NCI-H2081 treated with DMSO at 0.1 percent for 48 hours (cell line): ENCODE results near the gene GADD45A.

ENCODE experiments used
- DNase-seq: peaks from one replicate; lab custom pipeline; 2025; lab: John Stamatoyannopoulos, UW

Gene GADD45A

DNA sequence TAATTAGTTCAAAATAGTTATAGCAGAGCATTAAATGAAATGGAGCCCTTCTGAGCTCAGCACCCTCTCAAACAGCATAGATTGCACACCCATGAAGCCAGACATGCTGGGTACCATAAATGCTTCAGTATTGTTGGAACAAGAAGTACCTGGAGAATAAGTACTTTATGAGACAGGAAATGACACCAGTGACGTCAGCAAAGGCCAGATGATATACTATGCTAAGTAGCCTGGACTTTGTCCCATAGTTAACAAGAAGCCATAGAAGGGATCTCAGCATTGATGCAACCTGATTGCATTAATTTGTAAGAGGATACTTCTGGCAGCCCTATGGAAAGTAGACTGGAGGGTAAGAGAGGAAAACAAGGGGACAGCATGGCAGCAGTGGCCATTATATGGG is 16.3 kb upstream of the GADD45A start:
- DNase-seq, result no peak

DNA sequence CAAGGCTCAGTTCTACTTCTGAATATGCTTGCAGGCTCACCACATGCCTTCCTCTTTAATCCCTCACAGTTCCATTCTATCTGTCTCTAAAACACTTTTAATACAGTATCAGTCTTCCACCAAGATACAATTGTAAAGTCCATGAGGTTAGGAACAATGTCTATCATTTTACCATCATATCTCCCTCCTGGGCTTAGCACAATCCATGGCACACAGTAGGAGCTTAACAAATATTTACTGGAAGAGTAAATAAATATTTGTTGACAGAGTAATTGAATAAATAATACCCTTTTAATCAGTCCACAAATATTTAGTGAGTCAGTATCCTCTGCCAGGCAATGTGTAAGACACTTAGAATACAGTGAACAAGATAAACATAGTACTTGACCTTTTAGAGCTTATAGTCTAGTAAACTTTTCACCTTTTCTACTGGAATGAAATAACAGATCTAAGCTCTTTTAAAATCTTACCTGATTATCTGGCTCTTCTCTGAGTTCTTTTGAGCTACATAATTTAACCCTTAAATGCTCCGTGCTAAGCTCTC is 12.7 kb upstream of the GADD45A start:
- no peak for DNase-seq

DNA sequence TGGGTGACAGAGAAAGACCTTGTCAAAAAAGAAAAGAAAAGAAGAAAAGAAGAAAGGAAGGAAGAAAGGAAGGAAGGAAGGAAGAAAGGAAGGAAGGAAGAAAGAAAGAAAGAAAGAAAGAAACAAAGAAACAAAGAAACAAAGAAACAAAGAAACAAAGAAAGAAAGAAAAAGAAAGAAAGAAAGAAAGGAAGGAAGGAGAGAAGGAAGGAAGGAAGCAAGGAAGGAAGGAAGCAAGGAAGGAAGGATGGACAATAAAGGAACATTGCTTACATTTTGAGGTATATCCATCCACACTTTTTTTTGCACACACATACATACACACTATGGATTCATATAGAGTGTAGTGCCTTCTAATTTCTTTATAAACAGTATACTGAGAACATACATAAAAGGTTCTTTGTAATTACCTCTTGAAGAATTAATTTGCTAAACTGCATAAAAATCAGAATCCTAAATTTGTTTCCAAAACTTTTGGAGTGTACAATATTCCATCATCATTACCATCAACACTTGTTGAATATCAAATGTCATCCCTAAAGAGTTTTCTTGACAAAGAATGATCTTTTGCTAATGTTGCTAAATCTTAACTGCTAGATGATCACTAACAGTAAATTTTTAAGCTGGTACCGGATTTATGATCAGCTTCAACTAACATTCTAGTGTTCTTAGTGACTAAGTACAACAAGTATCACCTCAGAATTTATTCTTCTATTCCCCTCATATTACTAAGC is 11.4 kb upstream of the GADD45A start:
- no peak for DNase-seq

DNA sequence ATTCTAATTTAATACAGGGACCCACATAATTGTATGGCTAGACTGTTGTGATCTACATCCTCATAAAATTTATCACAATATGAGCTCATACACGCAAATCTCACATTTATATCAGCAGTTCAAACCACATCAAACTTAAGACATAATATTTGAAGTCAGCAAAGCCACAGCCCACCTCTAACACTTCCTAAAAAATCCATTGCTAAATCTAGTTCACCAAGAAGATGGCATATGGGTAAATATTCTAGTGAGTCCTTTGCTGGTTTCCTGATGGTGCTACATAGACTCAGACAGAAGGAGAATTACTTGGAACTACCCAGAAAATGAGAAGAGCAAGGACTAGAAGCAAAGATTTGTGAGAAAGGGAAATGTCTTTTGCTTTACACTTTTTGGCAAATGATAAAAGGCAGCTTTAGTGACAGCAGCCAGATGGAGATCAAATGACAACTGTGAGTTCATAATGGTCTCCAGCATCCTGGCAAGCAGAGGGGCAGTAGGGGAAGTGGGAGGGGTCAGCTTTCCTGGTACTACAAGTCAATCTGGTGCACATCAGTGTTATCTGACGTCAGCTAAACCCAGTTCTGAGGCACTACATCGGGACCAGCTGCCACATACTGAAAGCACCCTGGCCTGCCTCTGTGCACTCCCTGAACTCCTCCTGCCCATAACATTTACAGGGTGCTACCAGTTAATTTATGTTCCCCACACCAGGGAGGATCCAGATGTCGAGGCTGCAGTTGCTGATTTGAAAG is 10.6 kb upstream of the GADD45A start:
- DNase-seq, result peak; percentile 36

DNA sequence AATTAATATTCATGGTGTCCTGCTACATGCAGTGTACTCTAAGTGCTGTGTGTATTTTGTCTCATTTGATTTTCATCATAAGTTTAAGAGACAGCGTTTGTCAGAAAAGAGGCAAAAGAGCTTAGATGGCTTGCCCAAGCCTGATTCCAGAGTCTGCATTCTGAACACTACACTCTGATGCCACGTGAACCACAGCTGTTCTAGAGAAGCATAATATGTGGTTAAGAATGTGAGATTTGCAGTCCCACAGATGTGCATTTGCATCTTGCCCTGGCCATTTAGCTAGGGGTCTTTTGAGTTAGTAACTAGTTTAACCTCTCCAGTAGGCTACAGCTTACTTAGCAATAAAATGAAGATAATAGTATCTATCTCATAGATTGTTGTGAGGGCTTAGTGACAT is 9.2 kb upstream of the GADD45A start:
- DNase-seq, result no peak

DNA sequence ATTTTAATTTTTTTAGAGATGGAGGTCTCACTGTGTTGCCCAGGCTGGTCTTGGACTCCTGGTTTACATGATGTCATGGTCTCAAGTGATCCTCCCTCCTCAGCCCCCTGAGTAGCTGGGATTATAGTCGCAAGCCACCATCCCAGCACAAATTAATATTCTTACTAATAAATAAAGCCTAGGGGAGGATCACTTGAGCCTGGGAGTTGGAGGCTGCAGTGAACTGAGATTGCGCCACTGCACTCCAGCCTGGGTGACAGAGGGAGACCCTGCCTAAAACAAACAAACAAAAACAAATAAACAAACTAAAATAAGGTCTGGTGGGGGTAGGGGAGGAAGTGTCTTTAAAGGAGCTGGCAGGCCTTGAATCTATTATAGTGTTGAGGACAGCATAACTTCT is 8.7 kb upstream of the GADD45A start:
- DNase-seq, result no peak

DNA sequence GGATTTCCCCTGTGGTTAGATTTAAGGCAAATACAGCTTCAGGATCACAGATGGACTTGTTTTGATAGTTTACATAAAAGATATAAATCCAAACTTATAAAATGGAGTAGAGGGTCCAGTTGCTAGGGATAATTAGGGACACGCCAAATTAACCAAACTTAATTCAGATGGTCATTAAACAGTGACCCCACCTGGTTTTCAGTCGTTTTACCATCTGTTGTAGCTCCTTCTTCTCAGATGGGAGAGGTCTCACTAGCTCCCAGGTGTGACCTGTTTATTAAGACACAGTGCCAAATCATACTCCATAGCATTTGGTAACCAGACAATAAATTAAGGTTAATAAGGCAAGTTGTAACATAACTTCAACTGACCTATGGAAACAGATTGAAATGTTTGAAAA is 8.1 kb upstream of the GADD45A start:
- DNase-seq, result no peak

DNA sequence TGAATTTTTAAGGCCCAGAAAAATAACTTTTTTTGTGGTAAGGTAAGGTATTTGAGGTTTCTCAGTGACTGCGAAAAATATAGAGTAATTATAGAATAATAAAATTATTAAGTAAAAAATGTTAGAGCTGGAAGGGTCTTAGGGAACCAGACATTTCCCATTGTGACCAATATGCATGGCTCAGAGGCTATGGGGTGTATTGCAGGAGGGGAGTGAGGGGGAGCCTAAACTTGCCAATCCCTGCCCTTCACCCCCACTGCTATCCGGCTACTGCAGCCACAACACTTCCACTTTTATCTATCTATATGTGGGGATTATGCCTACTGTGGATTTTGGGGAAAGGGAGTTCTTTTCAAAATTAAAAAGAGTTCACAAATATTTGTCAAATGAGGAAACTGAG is 7.6 kb upstream of the GADD45A start:
- no peak for DNase-seq

DNA sequence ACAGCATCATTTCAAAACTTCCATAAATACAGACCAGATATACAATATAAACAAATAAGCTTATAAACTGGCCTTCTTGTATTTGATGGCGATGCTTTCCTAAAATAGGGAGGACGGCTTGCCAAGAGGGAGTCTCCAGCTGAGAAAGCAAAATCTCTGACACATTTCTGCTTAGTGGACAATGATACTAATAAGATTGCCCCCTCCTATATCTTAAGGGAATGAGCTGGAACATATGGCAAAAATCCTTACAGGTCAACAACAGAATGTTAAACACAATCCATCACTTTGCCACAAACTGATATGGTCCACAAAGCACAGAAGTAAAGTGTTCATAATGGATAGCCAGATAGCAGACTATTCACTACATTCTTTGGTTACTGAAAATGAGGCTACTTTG is 7.1 kb upstream of the GADD45A start:
- DNase-seq, result no peak

DNA sequence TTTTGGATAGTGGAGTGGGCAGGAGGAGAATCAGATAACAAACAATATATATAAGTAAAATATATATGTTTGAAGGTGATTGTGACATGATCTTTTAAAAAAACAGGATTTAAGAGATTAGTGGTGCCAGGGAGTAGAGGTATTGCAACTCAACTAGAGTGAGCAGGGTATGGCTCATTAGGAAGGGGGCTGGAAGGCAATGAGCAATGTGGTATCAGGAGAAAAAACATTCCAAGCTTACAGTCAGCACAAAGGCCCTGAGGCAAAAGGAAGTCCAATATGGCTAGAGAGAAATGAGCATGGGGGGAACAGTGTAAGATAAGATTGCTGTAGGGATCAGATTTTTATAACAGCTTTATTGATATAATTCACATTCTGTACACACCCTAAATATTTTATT is 5.3 kb upstream of the GADD45A start:
- no peak for DNase-seq

DNA sequence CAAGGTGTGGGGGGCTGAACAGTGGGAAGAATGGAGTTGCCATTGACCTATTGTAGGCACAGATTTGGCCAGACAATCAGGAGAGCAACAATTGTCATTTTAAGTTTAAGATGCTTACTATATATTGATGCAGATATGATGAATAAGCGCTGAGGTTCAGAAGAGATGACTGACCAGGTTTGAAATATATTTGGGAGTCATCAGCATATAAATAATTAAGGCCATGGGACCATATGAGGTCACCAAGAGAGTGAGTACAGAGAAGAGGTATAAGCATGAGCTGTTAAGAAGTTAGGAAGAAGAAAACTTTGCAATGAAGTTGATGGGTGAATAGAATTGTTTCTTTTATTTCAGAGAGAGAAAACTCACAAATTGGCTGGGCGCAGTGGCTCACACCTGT is 4.5 kb upstream of the GADD45A start:
- DNase-seq, result no peak

DNA sequence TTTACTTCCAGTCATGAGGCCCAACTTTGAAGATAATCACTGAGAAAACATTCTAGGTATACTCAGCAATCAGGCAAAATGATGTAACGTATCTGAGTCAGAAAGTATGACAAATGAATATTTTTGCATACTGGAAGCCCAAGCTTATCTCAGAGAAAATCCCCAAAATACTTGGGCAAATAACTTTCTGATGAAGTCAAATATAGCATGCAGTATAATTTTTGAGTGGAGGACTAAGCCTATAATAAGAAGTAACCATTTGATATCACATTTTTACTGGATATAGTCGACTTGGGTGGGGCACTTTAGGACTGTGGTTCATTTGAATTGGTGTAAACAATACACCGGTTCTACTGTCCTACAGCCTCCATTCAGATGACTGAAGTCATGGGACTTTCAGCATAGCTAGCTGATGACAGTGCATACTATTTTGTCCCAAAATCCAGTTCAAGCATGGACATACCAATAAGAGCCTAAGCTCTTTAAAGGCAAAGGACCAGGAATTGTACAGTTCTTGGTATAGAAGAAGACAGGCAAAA is 2.3 kb upstream of the GADD45A start:
- no peak for DNase-seq

DNA sequence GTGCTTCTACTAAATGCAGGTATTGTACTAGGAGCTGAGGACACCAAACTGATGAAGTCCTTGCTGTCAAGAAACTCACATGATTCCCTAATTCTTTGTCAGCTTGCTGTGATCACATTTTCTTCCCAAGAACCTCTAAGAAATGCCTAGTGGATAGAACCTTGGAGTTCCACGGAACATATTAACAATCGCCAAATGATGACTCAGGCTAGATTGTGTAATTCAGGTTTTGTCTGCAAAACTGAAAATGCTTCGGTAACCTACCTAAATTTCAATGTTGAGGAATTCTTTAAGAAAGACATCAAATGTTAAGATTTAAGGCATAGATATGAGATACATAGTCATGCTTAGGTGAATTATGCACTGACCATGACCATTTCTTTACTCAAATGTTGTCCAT is 1.7 kb upstream of the GADD45A start:
- DNase-seq, result no peak

DNA sequence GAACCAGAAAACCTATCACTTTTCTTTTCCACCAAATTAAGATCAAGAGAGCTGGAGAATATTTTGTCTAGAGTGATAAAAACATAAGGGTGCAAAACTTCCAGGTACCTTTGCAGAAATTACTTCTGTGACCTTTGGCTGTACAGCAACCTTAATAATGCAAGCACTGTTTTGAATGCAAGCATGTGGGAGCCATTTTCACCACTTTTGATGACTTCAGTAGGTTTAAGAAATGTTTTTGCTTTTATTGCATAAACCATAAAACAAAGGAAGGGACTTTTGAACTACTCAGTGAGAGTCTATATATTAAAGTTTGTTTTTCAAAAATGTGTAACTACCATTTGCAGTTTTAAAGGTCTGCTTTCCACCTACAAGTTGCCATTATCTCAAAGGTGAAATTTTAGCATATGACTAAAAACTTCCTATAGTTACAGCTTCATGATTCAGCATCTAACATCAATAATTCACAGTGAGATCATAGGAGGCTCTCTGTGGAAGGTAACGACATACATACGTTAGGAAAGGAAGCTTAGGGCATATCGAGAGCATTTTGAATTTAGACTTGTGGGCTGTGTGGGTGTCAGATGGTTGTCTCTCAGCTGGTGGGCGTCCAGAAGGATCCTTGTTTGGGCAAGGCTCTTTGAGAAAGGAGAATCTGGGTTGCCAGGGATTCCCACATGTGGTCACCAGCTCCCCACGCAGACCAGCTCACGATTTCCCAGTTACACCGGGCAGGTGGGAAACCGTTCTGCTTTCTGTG is 1.1 kb upstream of the GADD45A start:
- no peak for DNase-seq

DNA sequence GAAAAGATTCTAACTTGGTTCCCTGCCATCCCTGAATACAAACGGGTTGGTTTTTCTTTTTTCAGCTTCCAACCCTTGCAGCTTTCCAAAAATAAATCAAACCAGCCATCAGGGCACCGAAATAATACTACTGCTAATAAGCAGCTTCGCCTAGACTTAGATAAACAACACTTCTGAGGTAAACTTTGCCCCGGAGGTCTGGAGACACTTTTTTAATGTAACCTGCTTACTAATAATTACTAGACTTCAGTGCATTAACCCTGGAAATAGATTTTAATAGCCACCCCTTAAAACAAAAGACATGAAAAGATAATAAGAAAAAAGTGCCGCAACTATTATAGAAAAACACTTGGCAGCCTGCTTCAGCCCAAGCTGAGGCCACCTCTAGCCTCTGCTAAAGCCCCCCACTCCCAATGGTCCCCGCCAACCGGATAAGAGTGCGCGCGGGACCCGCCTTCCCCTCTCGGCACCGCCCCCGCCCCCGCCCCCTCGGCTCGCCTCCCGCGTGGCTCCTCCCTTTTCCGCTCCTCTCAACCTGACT is 405 bp upstream of the GADD45A start:
- no peak for DNase-seq

DNA sequence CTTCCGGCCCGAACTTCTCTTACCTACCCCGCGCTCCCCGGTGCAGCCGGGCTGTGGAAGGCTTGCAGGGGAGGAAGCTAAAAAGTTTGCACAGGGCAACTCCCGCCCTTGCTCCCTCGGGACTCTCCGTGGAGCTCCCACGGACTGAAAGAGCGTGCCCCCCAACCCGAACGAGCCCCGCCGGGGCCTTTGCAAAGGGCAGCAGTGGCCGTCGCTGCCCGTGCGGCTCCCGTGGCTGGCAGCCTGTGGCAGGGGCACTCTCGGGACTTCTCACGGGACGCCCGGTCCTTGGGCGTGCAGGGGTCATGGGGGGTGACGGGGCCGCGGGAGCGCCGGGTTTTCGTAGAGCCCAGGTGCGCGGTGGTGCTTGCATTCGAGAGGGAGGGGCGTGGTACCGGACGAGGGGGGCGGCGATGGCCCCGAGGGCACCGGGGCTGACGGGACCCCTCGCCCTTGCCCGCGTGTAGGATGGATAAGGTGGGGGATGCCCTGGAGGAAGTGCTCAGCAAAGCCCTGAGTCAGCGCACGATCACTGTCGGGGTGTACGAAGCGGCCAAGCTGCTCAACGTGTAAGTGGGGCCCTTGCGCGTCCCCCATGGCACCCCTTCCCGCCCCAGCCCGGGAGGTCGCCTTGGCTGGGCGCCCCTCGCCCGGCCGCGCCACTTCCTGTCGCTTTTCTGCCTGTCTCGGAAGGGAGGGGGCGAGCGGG is 711 bp downstream of the GADD45A start:
- no peak for DNase-seq

DNA sequence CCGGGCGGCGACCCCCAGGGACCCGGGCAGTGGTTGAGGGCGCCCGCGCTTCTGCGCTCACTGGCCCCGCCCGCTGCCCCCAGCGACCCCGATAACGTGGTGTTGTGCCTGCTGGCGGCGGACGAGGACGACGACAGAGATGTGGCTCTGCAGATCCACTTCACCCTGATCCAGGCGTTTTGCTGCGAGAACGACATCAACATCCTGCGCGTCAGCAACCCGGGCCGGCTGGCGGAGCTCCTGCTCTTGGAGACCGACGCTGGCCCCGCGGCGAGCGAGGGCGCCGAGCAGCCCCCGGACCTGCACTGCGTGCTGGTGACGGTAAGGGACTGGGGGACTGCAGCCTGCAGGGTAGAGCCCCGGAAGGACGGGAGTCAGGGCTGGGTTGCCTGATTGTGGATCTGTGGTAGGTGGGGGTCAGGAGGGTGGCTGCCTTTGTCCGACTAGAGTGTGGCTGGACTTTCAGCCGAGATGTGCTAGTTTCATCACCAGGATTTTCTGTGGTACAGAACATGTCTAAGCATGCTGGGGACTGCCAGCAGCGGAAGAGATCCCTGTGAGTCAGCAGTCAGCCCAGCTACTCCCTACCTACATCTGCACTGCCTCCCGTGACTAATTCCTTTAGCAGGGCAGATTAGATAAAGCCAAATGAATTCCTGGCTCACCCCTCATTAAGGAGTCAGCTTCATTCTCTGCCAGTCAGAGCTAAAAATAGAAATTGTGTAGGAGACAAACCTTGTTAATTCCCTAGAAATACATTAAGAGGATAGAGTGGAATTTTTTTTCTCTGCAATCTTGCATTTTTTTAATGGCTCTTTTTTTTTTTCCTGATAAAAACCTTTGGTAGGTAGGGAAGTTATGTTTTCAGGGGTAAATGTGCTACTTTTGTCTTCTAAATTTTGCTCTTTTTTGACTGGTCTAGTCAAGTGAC is 1.5 kb downstream of the GADD45A start:
- DNase-seq, result no peak

DNA sequence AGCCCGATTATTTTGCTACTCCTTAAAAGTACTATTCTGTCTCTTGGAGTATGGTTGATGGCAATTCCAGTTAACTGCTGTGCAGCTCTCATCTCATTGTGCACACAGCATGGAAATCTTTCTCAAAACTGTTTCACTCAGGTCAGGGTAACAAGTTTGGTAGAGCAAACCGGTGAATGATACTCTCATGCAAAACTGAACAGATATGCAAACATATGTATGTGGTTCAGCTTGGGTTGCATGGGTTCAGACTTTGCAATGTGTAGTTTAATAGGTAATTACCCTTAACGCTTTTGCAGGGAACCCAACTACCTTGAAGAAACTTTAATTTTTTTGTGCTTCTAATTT is 2.2 kb downstream of the GADD45A start:
- no peak for DNase-seq

DNA sequence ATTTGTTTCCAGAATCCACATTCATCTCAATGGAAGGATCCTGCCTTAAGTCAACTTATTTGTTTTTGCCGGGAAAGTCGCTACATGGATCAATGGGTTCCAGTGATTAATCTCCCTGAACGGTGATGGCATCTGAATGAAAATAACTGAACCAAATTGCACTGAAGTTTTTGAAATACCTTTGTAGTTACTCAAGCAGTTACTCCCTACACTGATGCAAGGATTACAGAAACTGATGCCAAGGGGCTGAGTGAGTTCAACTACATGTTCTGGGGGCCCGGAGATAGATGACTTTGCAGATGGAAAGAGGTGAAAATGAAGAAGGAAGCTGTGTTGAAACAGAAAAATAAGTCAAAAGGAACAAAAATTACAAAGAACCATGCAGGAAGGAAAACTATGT is 2.6 kb downstream of the GADD45A start:
- DNase-seq, result no peak

DNA sequence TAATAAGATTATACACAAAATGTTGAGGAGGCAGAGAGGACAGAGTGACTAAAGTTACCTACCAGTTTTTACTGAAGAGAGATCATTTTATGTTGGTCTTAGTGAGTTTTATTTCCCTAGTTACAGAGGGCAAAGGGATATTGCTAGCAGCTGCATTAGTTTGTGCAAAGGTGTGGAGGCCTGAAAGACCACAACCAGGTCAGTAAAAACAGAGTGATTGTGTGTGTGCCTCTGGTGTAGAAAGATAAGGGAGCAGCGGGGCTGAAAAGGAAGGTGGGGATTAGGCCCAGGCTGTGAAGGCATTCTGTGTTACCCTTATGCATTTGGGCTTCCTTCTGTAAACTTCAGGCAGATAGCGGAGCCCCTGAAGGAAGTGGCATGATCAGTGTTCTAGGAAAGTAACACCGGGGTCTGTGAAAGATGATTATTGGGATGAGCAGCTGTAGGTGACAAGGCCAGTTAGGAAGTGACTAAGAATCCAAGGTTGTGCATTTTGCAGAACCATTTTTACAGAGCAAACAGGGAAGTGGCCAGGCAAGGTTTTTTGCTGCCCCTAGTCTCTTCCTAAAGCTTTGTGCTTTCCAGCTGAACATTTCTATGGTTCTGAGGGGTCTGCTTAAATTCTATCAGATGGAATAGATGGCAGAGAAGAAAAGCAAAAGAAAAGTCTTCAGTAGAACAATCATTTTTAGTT is 3.7 kb downstream of the GADD45A start:
- no peak for DNase-seq
